WERI-Rb-1 (cell line): Measurements from ENCODE around the gene MMP23B.

Experiments used
- DNase-seq: peaks from one replicate; pipeline ENCODE4 v3.0.0-alpha.2; 2020
- H3K27ac ChIP-seq: fragments of 250-450 bp; sonication (Bioruptor Pico); 2 replicates; pipeline ENCODE4 v1.5.1; 2020; ENCODE audit warnings: mild to moderate bottlenecking, moderate library complexity
- H3K27me3 ChIP-seq: fragments of 250-450 bp; sonication (Bioruptor Pico); 2 replicates; pipeline ENCODE4 v1.5.1; 2021; ENCODE audit warnings: mild to moderate bottlenecking, low read depth, moderate library complexity; ENCODE audit not compliant: insufficient read depth, severe bottlenecking
- H3K36me3 ChIP-seq: fragments of 250-450 bp; sonication (Bioruptor Pico); 2 replicates; pipeline ENCODE4 v1.5.1; 2020; ENCODE audit warnings: mild to moderate bottlenecking, moderate library complexity
- H3K4me3 ChIP-seq: 2 replicates; pipeline ENCODE4 v1.5.1; 2011; ENCODE audit warnings: low read depth, mild to moderate bottlenecking, control low read depth, low read length
- H3K9me3 ChIP-seq: fragments of 250-450 bp; sonication (Bioruptor Pico); 2 replicates; pipeline ENCODE4 v1.5.1; 2021; ENCODE audit warnings: mild to moderate bottlenecking, moderate library complexity; ENCODE audit not compliant: severe bottlenecking
- CTCF ChIP-seq: IDR thresholded peaks from 2 replicates; pipeline ENCODE4 v1.5.1; 2011; ENCODE audit warnings: low read depth, mild to moderate bottlenecking, control low read depth, inconsistent platforms, low read length

MMP23B gene

DNA sequence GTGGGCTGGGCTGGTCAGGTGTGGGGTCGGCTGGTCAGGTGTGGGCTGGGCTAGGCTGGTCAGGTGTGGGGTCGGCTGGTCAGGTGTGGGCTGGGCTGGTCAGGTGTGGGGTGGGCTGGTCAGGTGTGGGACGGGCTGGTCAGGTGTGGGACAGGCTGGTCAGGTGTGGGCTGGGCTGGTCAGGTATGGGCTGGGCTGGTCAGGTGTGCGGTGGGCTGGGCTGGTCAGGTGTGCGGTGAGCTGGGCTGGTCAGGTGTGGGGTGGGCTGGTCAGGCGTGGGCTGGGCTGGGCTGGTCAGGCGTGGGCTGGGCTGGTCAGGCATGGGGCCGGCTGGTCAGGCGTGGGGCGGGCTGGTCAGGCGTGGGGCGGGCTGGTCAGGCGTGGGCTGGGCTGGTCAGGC lies 25.7 kb upstream of the MMP23B start:
- TF ChIP-seq CTCF: no peak
- no peak overlapping the region for H3K4me3 ChIP-seq
- DNase-seq: no peak
- no peak overlapping the region for H3K27ac ChIP-seq
- no peaks in the 10 kb centered on the region for H3K27me3 ChIP-seq
- no peaks in the 10 kb centered on the region for H3K9me3 ChIP-seq
- H3K36me3 ChIP-seq: no peaks in the 10 kb centered on the region

DNA sequence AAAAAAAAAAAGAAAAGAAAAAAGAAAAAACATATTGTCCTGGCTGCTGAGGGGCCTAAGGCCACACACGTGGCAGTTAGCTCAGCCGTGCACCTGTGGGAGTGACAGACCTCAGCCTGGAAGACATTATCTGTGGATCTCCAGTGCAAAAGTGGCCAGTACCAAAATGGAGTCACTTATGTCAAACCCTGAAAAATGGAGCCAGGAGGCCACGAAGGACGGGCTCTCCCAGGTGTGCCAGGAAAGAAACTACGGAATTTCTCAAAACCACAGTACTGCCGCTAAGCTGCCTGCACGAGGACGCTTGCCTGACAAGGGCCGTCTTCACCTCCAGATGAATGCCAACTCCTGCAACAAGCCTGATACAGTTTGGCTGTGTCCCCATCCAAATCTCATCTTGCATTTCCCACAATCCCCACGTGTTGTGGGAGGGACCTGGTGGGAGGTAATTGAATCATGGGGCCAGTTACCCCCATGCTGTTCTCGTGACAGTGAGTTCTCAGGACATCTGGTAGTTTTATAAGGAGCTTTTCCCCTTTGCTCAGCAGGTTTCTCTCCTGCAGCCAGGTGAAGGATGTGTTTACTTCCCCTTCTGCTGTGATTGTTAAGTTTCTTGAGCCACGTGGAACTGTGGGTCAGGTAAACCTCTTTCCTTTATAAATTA lies 22.0 kb upstream of the MMP23B start:
- peak; percentile 48 for DNase-seq
- H3K9me3 ChIP-seq: no peaks in the 10 kb centered on the region
- no peaks in the 10 kb centered on the region for H3K27me3 ChIP-seq
- H3K36me3 ChIP-seq: peaks cover 8% of the 10 kb centered on the region; the same call in 1 of the 2 replicates
- peak overlapping the region; percentile 15 for H3K27ac ChIP-seq
- TF ChIP-seq CTCF: no peak
- no peak overlapping the region for H3K4me3 ChIP-seq

GRCh38 chr1:1610796-1611195 lies 21.2 kb upstream of the MMP23B start:
- DNase-seq: no peak
- no peak overlapping the region; the same call in 1 of the 2 replicates for H3K27ac ChIP-seq
- peaks cover 8% of the 10 kb centered on the region; the same call in 1 of the 2 replicates for H3K36me3 ChIP-seq

GRCh38 chr1:1612104-1612400 lies 19.9 kb upstream of the MMP23B start:
- no peaks in the 10 kb centered on the region for H3K9me3 ChIP-seq
- DNase-seq: no peak
- H3K27me3 ChIP-seq: no peaks in the 10 kb centered on the region
- peaks cover 11% of the 10 kb centered on the region for H3K36me3 ChIP-seq
- H3K27ac ChIP-seq: no peak overlapping the region
- no peak for TF ChIP-seq CTCF
- no peak overlapping the region for H3K4me3 ChIP-seq

More at GRCh38 chr1:1610796-1611195, 21.2 kb upstream of the MMP23B start:
- no peaks in the 10 kb centered on the region for H3K9me3 ChIP-seq
- H3K4me3 ChIP-seq: no peak overlapping the region
- no peak for TF ChIP-seq CTCF
- H3K27me3 ChIP-seq: no peaks in the 10 kb centered on the region

GRCh38 chr1:1613509-1614082 lies 18.4 kb upstream of the MMP23B start:
- DNase-seq: no peak
- TF ChIP-seq CTCF: no peak
- no peak overlapping the region for H3K27ac ChIP-seq
- no peak overlapping the region for H3K4me3 ChIP-seq
- peaks cover 26% of the 10 kb centered on the region for H3K36me3 ChIP-seq
- H3K27me3 ChIP-seq: no peaks in the 10 kb centered on the region
- no peaks in the 10 kb centered on the region for H3K9me3 ChIP-seq
